A204.1 (cell line): ENCODE measurements around the gene RNF5.
"Not testable (repeated sequence)": the region's sequence is repeated elsewhere in the genome, so short reads cannot be mapped to it uniquely, and the experiment has no call there.

Experiments
- FAIRE-seq: peaks from 2 replicates; lab custom pipeline; 2012; peaks lifted over from hg19 to GRCh38; lab: Jason Lieb, UNC

Gene RNF5

GRCh38 chr6:32211432-32211831 is 33.2 kb downstream of the RNF5 start:
- not testable (repeated sequence) for FAIRE-seq

DNA sequence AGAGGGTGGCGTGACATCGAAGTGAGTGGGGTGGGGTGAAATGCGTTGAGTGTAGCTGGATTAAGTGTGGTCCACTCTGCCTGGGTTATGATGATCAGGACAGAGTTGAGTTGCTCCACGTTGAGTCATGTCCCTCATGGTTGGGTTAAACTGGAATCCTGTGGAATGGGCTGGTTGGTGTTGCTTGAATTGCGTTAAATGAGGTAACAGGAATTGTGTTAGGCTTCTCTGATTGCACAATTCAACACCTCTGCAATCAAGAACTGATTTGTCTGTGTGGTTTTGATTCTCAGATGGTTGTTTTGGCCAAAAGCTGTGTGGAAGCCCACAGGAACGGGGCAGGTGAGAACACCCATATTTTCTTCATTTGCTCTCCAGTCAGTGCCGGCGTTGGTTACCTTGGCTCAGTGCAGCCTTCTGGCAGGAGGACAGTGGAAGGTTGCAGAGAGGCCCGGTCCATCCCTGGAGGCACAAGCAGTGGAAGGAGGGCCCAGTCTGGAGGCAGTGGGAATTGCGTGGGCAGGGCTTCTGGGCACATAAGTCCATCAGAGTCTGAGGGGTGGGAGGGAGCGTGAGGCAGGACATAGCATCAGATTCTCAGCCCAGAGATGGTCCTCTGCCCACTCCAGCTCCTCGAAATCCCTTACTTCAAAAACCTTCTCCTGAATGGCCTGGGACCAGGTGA is 34.0 kb downstream of the RNF5 start:
- no peak for FAIRE-seq

DNA sequence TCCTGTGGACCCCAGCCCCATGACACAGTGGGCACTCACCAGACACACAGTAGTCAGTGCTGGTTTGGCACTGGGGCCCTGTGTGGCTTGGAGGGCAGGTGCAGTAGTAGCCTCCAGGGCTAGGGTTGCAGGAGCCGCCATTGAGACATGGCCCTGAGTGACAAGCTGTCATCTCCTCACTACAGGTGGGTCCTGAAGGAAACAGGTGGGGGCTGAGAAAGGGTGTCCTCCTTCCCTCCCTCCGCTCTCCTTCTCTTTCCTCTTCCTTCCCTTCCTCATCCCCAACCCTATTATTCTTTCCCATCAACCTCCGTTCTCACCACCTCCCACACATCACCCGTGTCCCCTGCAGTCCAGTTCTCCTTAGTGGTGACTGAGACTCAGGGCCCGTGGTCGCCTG is 35.4 kb downstream of the RNF5 start:
- no peak for FAIRE-seq

- no peak for FAIRE-seq
These were observed 35.9 kb downstream of the RNF5 start for GRCh38 chr6:32214126-32214525.

DNA sequence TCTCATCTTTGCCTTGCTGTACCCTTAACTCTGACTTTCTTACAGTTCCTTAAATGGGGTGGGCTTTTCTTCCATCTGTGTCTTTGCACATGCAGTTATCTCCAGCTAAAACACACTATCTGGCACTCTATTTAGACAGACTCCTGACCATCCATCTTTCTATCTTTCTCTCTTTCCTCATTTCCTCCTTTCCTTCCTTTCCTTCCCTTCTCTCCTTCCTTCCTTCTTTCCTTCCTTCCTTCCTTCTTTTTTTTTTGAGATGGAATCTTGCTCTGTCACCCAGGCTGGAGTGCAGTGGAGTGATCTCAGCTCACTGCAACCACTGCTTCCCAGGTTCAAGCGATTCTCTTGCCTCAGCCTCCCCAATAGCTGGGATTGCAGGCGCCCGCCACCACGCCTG is 37.4 kb downstream of the RNF5 start:
- FAIRE-seq: no peak

DNA sequence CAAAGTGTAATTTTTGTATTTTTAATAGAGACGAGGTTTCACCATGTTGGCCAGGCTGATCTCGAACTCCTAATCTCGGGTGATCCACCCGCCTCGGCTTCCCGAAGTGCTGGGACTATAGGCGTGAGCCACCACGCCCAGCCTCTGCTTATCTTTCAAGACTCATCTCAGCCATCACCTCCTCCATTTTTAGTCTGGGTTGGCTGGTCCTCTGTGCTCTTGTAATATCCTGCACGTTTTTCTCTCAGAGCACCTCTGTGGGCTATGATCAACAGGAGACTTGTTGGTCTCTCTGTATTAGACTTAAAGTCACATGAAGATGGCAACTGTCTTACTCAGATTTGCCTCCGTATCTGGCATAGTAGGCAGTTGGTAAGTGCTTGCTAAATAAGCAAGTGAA is 38.1 kb downstream of the RNF5 start:
- FAIRE-seq: no peak

DNA sequence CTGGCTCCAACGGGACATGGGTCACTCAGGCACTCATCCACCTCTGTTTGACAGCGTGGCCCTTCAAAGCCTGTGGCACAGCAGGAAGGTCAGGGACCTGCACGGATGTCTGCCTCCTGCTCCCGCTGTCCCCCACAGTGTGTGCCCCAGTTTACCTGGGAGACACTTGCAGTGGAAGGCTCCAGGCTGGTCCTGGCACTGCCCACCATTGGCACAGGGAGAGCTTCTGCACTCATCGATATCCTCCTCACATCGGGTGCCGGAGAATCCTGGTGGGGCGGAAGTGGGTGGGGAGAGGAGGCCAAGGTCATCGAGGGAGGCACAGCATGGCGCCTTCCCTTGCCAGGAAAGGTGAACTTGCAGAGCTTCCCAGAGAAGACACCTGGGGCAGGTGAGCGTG is 38.8 kb downstream of the RNF5 start:
- FAIRE-seq: no peak

- no peak for FAIRE-seq
These were observed 40.0 kb downstream of the RNF5 start for GRCh38 chr6:32218167-32218566.

DNA sequence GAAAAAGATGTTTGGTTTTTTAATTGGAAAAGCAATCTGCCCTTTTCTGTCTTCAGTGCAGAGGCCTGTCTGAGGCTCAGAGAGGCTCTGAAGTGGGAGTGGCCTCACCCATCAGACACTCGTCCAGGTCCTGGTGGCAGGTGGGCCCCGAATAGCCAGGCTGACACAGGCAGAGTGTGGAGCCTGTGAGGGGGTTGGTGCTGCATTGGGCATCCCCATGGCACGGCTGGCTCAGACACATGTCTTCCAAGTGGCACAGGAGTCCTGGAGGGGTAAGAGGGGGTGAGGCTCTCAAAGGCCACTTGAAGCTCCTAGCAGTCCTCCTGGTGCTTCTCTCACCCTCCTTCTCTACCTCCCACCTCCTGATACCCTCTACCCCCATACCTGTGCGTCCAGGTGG is 41.8 kb downstream of the RNF5 start:
- FAIRE-seq: no peak

- no peak for FAIRE-seq
These were observed 44.4 kb downstream of the RNF5 start for GRCh38 chr6:32222333-32223230.

DNA sequence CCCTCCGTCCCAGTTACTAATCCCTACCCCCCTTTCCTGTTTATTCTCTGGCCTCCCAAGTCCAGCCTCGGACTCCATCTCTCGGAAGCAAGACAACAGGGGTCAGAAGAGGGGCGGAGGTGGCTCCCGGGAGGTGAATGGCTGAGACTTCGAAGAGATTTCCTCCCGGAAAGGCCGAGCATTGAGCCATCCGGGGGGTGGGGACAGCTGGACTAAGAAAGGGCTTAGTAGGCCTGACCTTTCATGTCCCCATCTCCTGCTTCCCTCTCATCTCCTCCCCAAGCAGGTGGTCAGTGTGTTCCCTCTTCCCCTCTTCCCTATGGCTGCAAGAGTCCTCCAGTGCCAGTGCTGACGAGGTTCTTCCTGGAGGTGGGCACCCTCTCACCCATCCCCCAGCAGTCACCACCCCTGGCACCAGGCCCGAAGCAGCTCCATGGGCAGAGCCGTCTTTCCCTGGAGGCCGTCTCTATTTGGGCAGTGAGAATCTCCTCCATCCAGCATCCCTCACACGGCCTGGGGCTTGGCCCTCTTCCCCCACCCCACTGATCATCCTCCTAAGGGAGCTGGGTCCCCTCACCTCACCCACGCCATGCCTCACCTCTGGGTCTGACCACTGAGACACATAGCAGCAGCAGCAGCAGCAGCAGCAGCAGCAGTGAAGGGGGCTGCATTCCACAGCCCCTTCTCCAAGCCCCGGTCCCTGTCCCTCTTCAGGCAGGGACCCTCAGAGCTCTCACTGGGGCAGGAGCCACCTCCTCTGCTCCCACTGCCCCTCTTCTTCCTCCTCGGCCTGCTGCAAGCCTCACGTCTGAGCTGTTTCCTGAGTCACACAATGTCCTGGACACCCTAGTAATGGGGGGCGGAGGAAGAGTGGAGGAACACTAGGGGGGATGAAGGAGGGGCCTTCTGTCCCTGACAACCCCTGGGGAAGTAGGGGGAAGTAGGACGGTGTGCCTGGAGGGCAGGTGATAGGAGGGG is 45.3 kb downstream of the RNF5 start, which contains the start of gene NOTCH4:
Gene NOTCH4, minus strand, starts transcription at position 810 of the 978 bp plus-strand sequence. Its CDS starts 139 bp downstream, at position 671.
- FAIRE-seq: no peak

DNA sequence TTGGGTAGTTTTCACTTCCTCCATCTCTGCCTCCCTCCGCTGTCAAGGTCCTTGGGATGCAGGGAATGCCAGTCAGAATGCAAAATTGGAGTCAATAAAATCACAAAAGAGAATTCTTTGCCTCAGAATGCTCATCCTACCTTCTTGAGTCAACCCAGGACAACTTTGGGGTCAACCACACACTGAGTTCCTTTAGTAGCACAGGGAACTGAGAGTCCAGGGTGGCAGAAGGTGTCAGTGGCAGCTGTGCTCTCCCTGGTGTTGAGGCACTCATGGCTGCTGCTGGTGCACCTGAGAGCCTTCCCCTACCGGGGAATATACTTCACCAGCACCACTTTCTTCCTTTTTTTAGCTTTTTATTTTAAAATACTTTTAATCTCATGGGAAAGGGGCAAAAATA is 46.5 kb downstream of the RNF5 start:
- no peak for FAIRE-seq

DNA sequence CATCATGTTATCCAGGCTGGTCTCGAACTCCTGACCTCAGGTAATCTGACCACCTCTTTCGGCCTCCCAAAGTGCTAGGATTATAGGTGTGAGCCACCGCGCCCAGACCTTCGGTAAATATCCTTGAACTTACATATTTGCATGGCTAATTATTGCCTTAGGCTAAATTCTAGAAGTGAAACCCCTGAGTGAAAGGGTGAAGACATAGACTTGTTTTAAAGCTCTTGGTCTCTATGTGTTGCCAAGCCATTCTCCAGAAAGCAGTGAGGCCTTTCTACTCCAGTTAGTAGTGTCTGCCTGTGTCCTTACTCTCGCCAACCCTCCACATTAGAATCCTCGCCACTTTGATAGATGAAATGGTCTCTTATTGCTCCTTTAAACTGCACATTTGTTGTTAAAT is 48.2 kb downstream of the RNF5 start:
- FAIRE-seq: no peak
